ENCODE results near the gene B4GALT2. TPM values are rescaled to one million over a fixed set of nuclear protein-coding genes. Genes with fewer than 3 reads are reported as not detected.

Gene B4GALT2
- total and polyA plus RNA-seq, 8 donors = 15.2 to 37.4 (median 22.5) TPM

DNA sequence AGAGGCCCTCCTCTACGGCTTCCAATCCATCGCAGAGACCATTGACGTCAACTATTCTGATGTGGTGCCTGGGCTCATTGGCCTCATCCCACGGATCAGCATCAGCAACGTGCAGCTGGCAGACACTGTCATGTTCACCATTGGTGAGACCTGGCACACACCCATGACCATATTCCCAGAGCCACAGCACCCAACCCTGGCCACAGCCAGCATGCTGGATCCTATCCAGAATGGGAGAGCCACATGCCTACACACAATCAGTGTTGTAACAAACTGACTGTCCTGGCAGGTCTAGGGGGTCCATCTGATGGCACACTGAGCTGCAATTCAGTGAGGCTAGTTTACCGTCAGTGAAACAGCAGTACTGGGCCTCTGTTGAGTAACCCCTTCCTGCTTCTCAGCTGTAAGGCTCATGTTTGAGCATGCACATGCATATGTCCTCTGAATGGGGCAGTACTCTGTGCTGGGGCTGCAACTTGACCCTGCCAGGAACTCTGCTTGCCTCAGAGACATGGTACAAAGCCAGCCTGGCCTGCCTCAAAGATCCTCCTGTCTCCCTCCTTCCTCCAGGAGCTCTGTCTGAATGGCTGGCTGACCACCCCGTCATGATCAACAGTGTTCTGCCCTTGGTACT is 21.5 kb upstream of the B4GALT2 start:
- intact Hi-C loops (cut with DNase I; ENCODE audit: low total_unique reads) = no loop called here
- no peak overlapping the region for H3K4me3 ChIP-seq
- no peak for DNase-seq
- H3K9me3 ChIP-seq = no peaks in the 10 kb centered on the region
- H3K27ac ChIP-seq = no peak overlapping the region
- TF ChIP-seq, protein P1, sequence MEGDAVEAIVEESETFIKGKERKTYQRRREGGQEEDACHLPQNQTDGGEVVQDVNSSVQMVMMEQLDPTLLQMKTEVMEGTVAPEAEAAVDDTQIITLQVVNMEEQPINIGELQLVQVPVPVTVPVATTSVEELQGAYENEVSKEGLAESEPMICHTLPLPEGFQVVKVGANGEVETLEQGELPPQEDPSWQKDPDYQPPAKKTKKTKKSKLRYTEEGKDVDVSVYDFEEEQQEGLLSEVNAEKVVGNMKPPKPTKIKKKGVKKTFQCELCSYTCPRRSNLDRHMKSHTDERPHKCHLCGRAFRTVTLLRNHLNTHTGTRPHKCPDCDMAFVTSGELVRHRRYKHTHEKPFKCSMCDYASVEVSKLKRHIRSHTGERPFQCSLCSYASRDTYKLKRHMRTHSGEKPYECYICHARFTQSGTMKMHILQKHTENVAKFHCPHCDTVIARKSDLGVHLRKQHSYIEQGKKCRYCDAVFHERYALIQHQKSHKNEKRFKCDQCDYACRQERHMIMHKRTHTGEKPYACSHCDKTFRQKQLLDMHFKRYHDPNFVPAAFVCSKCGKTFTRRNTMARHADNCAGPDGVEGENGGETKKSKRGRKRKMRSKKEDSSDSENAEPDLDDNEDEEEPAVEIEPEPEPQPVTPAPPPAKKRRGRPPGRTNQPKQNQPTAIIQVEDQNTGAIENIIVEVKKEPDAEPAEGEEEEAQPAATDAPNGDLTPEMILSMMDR (IDR thresholded peaks at IDR 0.05) = no peak
- TF ChIP-seq POLR2A (IDR thresholded peaks at IDR 0.05) (no peak), EP300 (IDR thresholded peaks at IDR 0.05) (no peak), POLR2AphosphoS5 (IDR thresholded peaks at IDR 0.05) (no peak)
- H3K27me3 ChIP-seq = no peaks in the 10 kb centered on the region
- WGBS, 5 donors = 87 to 94% (median 90%) methylated on average over 6 to 7 of the region's 7 CpGs
- peaks cover 27 to 73% (median 66%) of the 10 kb centered on the region in 4 donors for H3K36me3 ChIP-seq
- peaks cover 0 to 11% (median 0%) of the 10 kb centered on the region in 4 donors for H3K4me1 ChIP-seq

DNA sequence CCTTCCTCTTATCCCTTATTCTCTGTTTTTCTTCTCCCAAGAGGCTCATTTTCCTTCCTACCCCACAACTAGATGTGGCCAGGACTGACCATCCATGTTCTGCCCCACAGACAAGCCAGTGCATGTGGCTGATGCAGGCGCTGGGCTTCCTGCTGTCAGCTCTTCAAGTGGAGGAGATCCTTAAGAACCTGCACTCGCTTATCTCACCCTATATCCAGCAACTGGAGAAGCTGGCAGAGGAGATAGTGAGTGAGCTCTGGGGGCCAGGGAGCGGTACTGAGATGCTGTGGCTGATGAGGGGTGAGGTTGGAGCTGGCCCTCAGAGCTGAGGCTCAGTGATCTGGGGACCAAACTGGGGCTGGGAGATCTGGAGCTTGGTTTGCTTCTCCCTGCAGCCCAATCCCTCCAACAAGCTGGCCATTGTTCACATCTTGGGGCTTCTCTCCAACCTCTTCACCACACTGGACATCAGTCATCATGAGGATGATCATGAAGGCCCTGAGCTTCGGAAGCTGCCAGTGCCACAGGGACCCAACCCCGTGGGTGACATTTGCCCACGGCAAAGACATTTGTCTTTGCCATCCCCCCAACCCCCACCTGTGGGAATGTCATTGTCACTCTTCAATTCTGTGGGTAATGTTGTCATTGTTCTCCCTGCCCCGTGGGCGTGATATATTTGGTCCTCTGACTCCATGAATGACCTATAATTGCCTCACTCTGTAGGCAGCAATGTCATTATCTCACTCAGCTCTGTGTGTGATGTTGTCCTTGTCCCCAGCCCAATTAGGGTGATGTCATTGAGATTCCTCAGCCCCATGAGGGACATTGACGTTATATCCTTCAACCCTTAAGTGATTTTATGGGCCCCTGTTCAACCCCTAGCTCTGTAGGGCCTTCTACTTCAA is 20.4 kb upstream of the B4GALT2 start:
- Histone ChIP-seq H3K4me1 (peaks cover 0 to 3% (median 0%) of the 10 kb centered on the region in 4 donors), H3K36me3 (peaks cover 32 to 84% (median 76%) of the 10 kb centered on the region in 4 donors), H3K27me3 (no peaks in the 10 kb centered on the region), H3K9me3 (no peaks in the 10 kb centered on the region), H3K4me3 (no peak overlapping the region), H3K27ac (no peak overlapping the region)
- whole genome bisulfite sequencing, 5 donors = 87 to 94% (median 92%) methylated on average over 9 of the region's 9 CpGs
- intact Hi-C loops (cut with DNase I; ENCODE audit: low total_unique reads) = no loop called here
- DNase-seq = no peak
- no peak for TF ChIP-seq POLR2AphosphoS5 (IDR thresholded peaks at IDR 0.05)
- TF ChIP-seq POLR2A (IDR thresholded peaks at IDR 0.05) = no peak
- TF ChIP-seq, protein P1 (IDR thresholded peaks at IDR 0.05) = no peak
- TF ChIP-seq EP300 (IDR thresholded peaks at IDR 0.05) = no peak

DNA sequence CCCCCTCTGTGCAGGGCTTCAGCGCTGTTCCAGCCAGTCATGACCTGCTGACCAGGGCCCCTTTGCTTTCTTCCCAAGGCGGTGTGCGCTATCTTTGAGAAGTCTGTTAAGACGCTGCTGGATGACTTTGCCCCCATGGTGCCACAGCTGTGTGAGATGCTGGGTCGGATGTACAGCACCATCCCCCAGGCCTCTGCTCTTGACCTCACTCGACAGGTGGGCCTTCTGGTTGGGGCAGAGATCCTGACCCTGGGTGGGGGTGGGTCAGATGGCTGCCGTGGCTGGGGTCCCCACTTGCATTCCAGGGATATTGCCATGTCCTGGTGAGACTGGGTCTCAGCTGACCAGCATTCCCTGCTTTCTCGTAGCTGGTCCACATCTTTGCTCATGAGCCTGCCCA is 18.2 kb upstream of the B4GALT2 start:
- Histone ChIP-seq H3K36me3 (peaks cover 37 to 91% (median 90%) of the 10 kb centered on the region in 4 donors), H3K4me3 (no peak overlapping the region), H3K4me1 (no peaks in the 10 kb centered on the region), H3K27ac (no peak overlapping the region), H3K27me3 (no peaks in the 10 kb centered on the region), H3K9me3 (no peaks in the 10 kb centered on the region)
- intact Hi-C loops (cut with DNase I; ENCODE audit: low total_unique reads) = no loop called here
- no peak for DNase-seq
- TF ChIP-seq EP300 (IDR thresholded peaks at IDR 0.05) (no peak), POLR2A (IDR thresholded peaks at IDR 0.05) (no peak), POLR2AphosphoS5 (IDR thresholded peaks at IDR 0.05) (no peak)
- TF ChIP-seq, protein P1 (IDR thresholded peaks at IDR 0.05) = no peak
- 78 to 95% (median 92%) methylated on average over 3 to 8 of the region's 8 CpGs for WGBS, 5 donors

DNA sequence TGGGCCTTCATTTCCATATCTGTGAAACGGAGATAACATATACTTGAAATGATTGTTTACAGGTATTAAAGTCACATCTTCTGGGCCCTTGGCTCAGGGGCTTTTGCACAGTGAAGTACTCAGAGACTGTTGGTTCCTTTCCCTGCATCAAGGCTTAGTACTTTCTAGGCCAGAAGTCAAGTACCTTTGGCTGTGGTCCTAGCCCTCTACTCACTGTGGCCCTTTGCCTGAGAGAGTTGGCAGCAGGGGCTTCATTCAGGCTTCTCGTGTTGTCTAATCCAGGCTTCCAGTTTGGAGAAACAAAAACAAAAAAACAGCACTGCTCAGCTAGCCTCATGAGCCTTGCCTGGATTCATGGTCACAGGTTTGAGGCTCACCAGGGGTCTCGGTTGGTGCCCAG is 17.3 kb upstream of the B4GALT2 start:
- intact Hi-C loops (cut with DNase I; ENCODE audit: low total_unique reads) = no loop called here
- TF ChIP-seq EP300 (IDR thresholded peaks at IDR 0.05) (no peak), POLR2AphosphoS5 (IDR thresholded peaks at IDR 0.05) (no peak), POLR2A (IDR thresholded peaks at IDR 0.05) (no peak)
- TF ChIP-seq, protein P1 (IDR thresholded peaks at IDR 0.05) = no peak
- H3K4me3 ChIP-seq = no peak overlapping the region
- no peak for DNase-seq
- H3K9me3 ChIP-seq = no peaks in the 10 kb centered on the region
- no peak overlapping the region for H3K27ac ChIP-seq
- no peaks in the 10 kb centered on the region for H3K27me3 ChIP-seq
- H3K4me1 ChIP-seq = no peaks in the 10 kb centered on the region
- 73 to 93% (median 87%) methylated on average over 3 of the region's 3 CpGs for WGBS, 5 donors
- H3K36me3 ChIP-seq = peaks cover 37 to 93% (median 91%) of the 10 kb centered on the region in 4 donors
